ENCODE data around the gene TEX14. TPM values are rescaled to one million over a fixed set of nuclear protein-coding genes. Genes with fewer than 3 reads are reported as not detected.

The TEX14 gene
- total RNA-seq, 1 experiment from 2014 or later, result 0.31 TPM

- H4K20me1 ChIP-seq (ENCODE audit: control insufficient read depth, insufficient read depth, insufficient read length), result no peaks in the 10 kb centered on the region
- H3K27me3 ChIP-seq (ENCODE audit: insufficient read depth, low read length), result no peaks in the 10 kb centered on the region
- H3K27ac Mint-ChIP-seq, result no peak overlapping the region
- no peak overlapping the region for H3K27ac ChIP-seq (ENCODE audit: insufficient read length, low read depth, low read length)
- H3K9me3 ChIP-seq (ENCODE audit: control insufficient read depth, low read depth, low read length), result no peaks in the 10 kb centered on the region
- H3K23ac ChIP-seq (ENCODE audit: insufficient read length, low read depth, low read length), result no peak overlapping the region
- no peaks in the 10 kb centered on the region for H3K36me3 Mint-ChIP-seq (ENCODE audit: insufficient read depth in 1 of 3, low read depth in 3 of 3)
- no peak overlapping the region for H4K8ac ChIP-seq (replicated peaks; ENCODE audit: insufficient read length, low read depth, low read length)
- H4K5ac ChIP-seq (ENCODE audit: insufficient read length, low read depth, low read length), result no peak overlapping the region
- DNase-seq, result no peak
- H3K14ac ChIP-seq (ENCODE audit: insufficient read depth, low read length), result no peak overlapping the region
- H3K79me2 ChIP-seq (ENCODE audit: insufficient read depth, low read length), result no peaks in the 10 kb centered on the region
- H3K79me1 ChIP-seq (ENCODE audit: insufficient read depth, low read depth, low read length, poor library complexity, severe bottlenecking), result no peaks in the 10 kb centered on the region
- H2AK5ac ChIP-seq (ENCODE audit: insufficient read length, low read length), result no peak overlapping the region
- H3K9me3 Mint-ChIP-seq, result no peaks in the 10 kb centered on the region
- no peak overlapping the region for H3K4ac ChIP-seq (ENCODE audit: low read depth, low read length)
- H3K56ac ChIP-seq (ENCODE audit: insufficient read length, low read depth, low read length), result no peak overlapping the region
- TF ChIP-seq CTCF (conservative IDR thresholded peaks at IDR 0.05), result no peak
- H3K9ac ChIP-seq (ENCODE audit: extremely low read depth, insufficient read length, low read length), result no peak overlapping the region
- H2BK15ac ChIP-seq (ENCODE audit: low read depth, low read length), result no peak overlapping the region
- H2BK5ac ChIP-seq (ENCODE audit: insufficient read length, low read length), result no peak overlapping the region
- no peaks in the 10 kb centered on the region for H3K23me2 ChIP-seq (ENCODE audit: insufficient read length, low read depth, low read length, poor library complexity, severe bottlenecking)
- no peak overlapping the region for H2BK12ac ChIP-seq (ENCODE audit: insufficient read length, low read depth, low read length)
- no peak overlapping the region for H3T11ph ChIP-seq (ENCODE audit: low read length)
- no peaks in the 10 kb centered on the region for H3K4me1 ChIP-seq (ENCODE audit: insufficient read depth, low read length)
- no peak overlapping the region for H3K18ac ChIP-seq (ENCODE audit: insufficient read length, low read depth, low read length)
- H2BK120ac ChIP-seq (ENCODE audit: low read depth, low read length, poor library complexity, severe bottlenecking), result no peak overlapping the region
- no peak overlapping the region for H2AFZ ChIP-seq (ENCODE audit: low read length)
- WGBS (ENCODE audit: extremely low coverage, insufficient read length, low lambda C conversion rate), result no CpG with 5 or more reads among the region's 8 CpGs
- no peak overlapping the region for H4K91ac ChIP-seq (ENCODE audit: insufficient read length, low read depth, low read length)
- no peaks in the 10 kb centered on the region for H3K4me1 Mint-ChIP-seq
- H3K4me3 Mint-ChIP-seq, result no peak overlapping the region
- no peak overlapping the region for H3K4me2 ChIP-seq (ENCODE audit: insufficient read depth, insufficient read length, low read length)
- H3K27me3 Mint-ChIP-seq (ENCODE audit: low read depth), result no peaks in the 10 kb centered on the region
- no peak overlapping the region for H2BK20ac ChIP-seq (ENCODE audit: low read depth, low read length, poor library complexity, severe bottlenecking)
Observed at GRCh38 chr17:58741121-58741625, 49.3 kb upstream of the TEX14 start.
